Activated naive CD8-positive, alpha-beta T cell treated with anti-CD3 and anti-CD28 coated beads, Interleukin-2, amount 50 U/mL, for 24 hours (primary cell): ENCODE results near the gene VPS37C.
A peak's percentile ranks its signal among the peaks of the same experiment; 100 is the strongest.

ENCODE experiments used
- ATAC-seq: fragments of 150-1000 bp; cut with Tn5 transposase; one replicate; pipeline ENCODE4 v1.10.0; 2021
- DNase-seq: peaks from one replicate; pipeline ENCODE4 v3.0.0; 2021
- H3K27ac Mint-ChIP-seq: one replicate; pipeline ENCODE4 v1.8.0; 2021; ENCODE audit warnings: mild to moderate bottlenecking, mixed read lengths
- H3K27me3 Mint-ChIP-seq: one replicate; pipeline ENCODE4 v1.8.0; 2021; ENCODE audit warnings: mixed read lengths
- H3K36me3 Mint-ChIP-seq: one replicate; pipeline ENCODE4 v1.8.0; 2021; ENCODE audit warnings: low read depth, mixed read lengths
- H3K4me1 Mint-ChIP-seq: one replicate; pipeline ENCODE4 v1.8.0; 2021; ENCODE audit warnings: mixed read lengths
- H3K4me3 Mint-ChIP-seq: one replicate; pipeline ENCODE4 v1.8.0; 2021; ENCODE audit warnings: mild to moderate bottlenecking, moderate library complexity, mixed read lengths
- H3K9me3 Mint-ChIP-seq: one replicate; pipeline ENCODE4 v1.8.0; 2021; ENCODE audit warnings: mixed read lengths

The VPS37C gene

DNA sequence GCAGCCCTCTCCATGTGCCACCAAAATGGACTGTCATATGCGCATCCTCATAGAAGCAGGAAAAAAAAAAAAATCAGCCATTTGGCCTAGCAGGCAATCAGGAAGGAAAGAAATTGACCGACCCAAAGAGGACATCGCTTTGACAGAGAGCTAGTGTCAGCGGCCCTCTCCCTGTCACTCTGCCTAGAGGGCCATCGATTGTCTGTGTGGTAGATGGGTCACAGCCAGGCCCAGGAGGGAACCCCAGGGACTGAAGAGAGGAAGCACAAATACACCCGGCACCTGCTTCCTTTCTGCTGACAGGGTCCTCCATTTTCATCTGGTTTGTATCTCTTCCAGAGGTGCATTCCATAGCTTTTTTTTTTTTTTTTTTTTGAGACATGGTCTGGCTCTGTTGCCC lies 21.8 kb downstream of the VPS37C start:
- Mint-ChIP-seq H3K4me1 (peaks cover 9% of the 10 kb centered on the region), H3K27ac (no peak overlapping the region), H3K4me3 (no peak overlapping the region), H3K27me3 (no peaks in the 10 kb centered on the region), H3K36me3 (peaks cover 9% of the 10 kb centered on the region), H3K9me3 (no peaks in the 10 kb centered on the region)
- ATAC-seq (no peak), DNase-seq (no peak)

DNA sequence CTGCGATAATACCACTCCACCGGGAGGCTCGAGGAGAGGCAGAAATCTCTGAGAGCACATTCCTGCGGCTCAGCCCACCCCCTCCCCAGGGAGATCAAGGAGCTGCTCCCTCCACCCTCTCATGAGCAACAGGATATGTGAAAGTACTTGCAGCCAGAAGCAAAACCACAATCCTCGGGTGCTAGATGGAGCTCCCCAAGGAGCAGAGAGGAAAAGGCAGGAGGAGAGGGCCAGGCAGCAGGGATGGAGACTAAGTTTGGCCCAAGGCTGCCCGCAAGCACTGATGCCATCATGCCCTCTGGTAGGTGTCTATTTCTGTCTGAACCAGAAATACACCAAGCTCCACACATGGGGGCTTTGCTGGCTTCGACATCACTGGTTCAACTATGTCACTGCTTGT lies 22.3 kb downstream of the VPS37C start:
- H3K4me1 Mint-ChIP-seq: peaks cover 9% of the 10 kb centered on the region
- peaks cover 9% of the 10 kb centered on the region for H3K36me3 Mint-ChIP-seq
- H3K27ac Mint-ChIP-seq: no peak overlapping the region
- H3K9me3 Mint-ChIP-seq: no peaks in the 10 kb centered on the region
- no peak overlapping the region for H3K4me3 Mint-ChIP-seq
- no peaks in the 10 kb centered on the region for H3K27me3 Mint-ChIP-seq
- ATAC-seq (no peak), DNase-seq (no peak)

DNA sequence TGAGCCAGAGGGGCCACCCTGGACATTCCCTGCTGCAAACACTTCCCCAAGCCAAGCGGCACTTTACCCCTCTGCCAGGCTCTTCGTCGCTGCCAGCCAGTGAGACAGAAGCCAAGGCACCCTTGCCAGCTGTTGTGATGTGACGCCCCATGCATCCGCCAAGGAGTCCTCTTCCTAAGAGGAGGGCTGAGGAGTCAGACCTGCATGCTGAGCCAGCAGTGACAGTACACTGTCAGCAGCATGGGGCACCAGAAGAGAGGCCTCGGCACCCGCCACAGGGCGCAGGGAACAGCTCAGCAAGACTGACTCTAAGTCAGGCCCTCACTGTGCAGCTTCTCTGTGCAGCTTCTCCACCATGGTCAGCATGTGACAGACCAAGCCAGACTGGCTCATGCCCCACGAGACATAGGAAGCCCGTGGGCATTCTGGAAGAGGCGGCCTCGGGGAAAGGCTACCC lies 26.4 kb downstream of the VPS37C start:
- Mint-ChIP-seq H3K4me1 (peaks cover 11% of the 10 kb centered on the region), H3K9me3 (no peaks in the 10 kb centered on the region), H3K4me3 (no peak overlapping the region), H3K27ac (no peak overlapping the region), H3K36me3 (peaks cover 9% of the 10 kb centered on the region), H3K27me3 (no peaks in the 10 kb centered on the region)
- ATAC-seq (no peak), DNase-seq (no peak)

DNA sequence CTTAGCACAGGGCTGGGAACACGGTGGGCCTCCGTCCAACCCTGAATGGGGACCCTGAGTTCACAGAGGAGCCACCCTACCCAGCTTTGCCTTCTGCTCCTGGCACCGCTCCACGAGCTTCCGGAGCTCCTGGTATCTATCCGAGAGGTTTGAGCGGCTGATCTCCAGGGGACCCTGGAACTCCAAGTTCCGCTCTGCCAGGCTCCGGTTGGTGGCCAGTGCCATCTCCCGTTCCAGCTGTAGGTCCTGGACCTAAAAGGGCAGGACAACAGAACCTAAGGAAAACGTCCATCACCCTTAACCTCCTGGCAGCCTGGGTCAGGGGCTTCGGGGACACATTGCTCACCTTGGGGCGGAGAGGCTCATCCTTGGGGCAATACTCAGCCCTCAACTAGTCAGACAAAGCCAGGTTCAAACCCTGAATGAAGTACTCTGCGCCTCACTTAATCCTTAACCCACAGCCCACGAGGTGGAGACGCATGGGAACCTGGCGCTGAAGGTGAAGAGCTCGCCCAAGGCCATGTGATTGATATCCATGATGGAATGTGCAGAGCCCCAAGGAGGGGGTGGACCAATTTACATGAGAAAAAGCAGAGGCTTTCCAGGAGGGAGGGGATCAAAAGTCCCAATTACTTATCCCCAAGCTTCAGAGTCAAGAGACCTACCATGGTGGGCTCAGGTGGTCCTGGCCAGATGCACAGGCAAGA lies 27.1 kb downstream of the VPS37C start:
- H3K27ac Mint-ChIP-seq: no peak overlapping the region

DNA sequence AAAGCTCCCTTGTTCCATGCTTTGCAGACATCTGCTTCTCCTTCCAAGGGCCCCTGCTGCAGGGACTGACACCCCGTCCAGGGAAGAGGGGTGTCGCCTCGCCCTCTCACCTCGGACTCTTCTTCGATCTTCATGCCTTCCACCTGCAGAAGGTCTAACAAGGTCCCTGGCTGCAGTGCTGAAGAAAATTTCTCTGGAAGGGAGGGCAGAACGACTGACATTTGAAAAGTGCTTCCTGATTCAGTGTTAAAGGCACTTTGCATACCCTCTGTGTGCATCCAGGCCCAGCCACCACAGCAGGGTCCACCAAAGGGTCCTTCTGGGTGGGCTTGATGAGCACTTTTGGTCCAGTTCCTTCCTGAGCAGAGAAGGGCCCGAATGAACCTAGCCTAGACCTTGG lies 28.1 kb downstream of the VPS37C start:
- Mint-ChIP-seq H3K36me3 (peaks cover 8% of the 10 kb centered on the region), H3K4me1 (peaks cover 23% of the 10 kb centered on the region), H3K9me3 (no peaks in the 10 kb centered on the region), H3K27me3 (no peaks in the 10 kb centered on the region), H3K27ac (no peak overlapping the region), H3K4me3 (no peak overlapping the region)
- DNase-seq (no peak), ATAC-seq (no peak)

More for the DNA sequence above, 27.1 kb downstream of the VPS37C start:
- peaks cover 9% of the 10 kb centered on the region for H3K36me3 Mint-ChIP-seq
- peaks cover 17% of the 10 kb centered on the region for H3K4me1 Mint-ChIP-seq
- ATAC-seq (no peak), DNase-seq (no peak)
- no peaks in the 10 kb centered on the region for H3K9me3 Mint-ChIP-seq
- H3K27me3 Mint-ChIP-seq: no peaks in the 10 kb centered on the region
- no peak overlapping the region for H3K4me3 Mint-ChIP-seq

DNA sequence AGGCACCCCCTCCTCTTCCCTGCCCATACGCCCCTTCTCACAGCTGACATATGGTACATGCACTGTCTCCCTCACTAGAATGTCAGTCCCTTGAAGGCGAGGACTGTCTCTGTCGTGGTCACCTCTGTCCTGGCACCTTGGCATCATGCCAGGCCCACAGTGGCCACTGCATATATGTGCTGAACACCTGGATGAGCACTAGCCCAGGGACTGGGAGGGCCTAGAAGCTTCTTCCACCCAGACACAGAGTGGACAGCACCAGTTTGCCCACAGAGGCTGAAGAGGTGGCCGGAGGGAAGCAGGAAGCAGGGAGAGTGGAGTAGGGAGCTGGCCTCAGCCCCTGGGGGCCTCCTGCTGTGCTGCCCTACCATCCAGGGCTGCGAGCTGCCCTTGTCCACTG lies 28.6 kb downstream of the VPS37C start:
- no peak overlapping the region for H3K27ac Mint-ChIP-seq
- ATAC-seq: no peak

DNA sequence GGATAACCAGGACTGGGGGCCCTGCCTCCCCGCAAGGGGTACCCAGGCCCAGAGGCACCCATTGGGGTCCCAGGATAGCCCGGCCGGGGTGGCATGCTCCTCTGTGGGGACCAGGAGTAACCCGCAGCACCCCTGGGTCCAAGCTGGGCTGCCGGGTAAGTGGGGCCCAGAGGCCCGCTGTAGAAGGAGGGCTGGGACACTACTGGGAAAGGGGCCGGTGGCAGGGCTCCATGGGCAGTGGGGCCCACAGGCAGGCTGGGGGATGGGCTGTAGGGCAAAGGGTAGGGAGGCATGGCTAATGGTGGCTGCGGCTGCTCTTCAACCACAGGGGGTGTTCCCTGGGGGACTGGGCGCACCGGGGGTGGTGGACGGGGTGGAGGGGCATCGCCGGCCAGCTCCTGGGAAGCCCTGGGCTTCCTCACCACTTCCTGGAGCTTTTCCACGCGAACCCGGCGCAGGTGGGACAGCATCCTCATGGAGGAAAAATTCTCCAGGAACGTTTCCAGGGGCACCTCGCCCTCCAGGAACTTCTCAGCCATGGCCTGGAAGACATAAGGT lies 29.1 kb downstream of the VPS37C start:
- Mint-ChIP-seq H3K4me1 (peaks cover 21% of the 10 kb centered on the region), H3K27ac (no peak overlapping the region), H3K9me3 (no peaks in the 10 kb centered on the region), H3K27me3 (no peaks in the 10 kb centered on the region), H3K36me3 (peaks cover 10% of the 10 kb centered on the region), H3K4me3 (no peak overlapping the region)
- no peak for DNase-seq
- no peak for ATAC-seq

More for the DNA sequence above, 28.6 kb downstream of the VPS37C start:
- H3K4me1 Mint-ChIP-seq: peaks cover 23% of the 10 kb centered on the region
- no peak for DNase-seq
- no peaks in the 10 kb centered on the region for H3K9me3 Mint-ChIP-seq
- no peaks in the 10 kb centered on the region for H3K27me3 Mint-ChIP-seq
- H3K36me3 Mint-ChIP-seq: peaks cover 9% of the 10 kb centered on the region
- H3K4me3 Mint-ChIP-seq: no peak overlapping the region

DNA sequence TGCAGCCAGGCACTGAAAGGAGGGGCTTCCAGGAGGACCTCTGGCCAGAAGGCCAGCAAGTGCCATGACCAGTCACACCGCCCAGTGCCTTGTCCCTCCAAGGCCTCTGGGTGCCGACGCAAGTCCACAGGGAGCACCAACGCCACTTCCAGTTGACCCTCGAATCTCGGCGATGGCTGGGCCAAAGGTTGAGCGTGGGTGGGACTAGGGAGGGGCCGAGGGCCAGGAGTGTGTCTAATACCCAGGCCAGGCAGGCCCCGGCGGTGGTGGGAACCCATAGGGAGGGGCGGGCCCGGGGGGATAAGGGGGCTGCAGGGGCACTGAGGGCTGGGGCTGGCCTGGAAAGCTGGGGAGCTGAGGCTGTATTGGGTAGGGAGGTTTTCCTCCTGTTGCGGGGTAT lies 29.6 kb downstream of the VPS37C start:
- ATAC-seq (no peak), DNase-seq (no peak)
- Mint-ChIP-seq H3K4me1 (peaks cover 20% of the 10 kb centered on the region), H3K9me3 (no peaks in the 10 kb centered on the region), H3K27ac (no peak overlapping the region), H3K27me3 (no peaks in the 10 kb centered on the region), H3K4me3 (no peak overlapping the region), H3K36me3 (peaks cover 14% of the 10 kb centered on the region)

DNA sequence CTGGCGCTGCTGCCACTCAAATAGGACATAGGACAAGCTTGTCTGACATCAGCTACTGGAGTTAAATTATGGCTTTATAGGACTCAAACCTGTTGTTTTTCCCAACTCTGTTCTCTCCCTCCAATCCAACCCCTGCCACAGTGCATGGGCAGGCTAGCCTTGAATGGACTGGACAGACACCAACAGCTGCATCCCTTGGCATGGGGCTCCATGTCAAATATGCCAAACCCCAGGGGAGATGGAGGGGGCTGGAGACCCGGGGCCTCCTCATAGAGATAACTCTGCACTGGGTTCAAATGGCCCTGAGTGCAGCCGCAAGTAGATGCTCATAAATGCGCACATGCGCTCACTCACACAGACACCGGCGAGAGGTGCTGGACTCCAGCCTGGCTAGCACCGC lies 30.0 kb downstream of the VPS37C start:
- Mint-ChIP-seq H3K4me1 (peaks cover 20% of the 10 kb centered on the region), H3K9me3 (no peaks in the 10 kb centered on the region), H3K27me3 (no peaks in the 10 kb centered on the region), H3K27ac (no peak overlapping the region), H3K4me3 (no peak overlapping the region), H3K36me3 (peaks cover 17% of the 10 kb centered on the region)
- no peak for ATAC-seq
- no peak for DNase-seq

DNA sequence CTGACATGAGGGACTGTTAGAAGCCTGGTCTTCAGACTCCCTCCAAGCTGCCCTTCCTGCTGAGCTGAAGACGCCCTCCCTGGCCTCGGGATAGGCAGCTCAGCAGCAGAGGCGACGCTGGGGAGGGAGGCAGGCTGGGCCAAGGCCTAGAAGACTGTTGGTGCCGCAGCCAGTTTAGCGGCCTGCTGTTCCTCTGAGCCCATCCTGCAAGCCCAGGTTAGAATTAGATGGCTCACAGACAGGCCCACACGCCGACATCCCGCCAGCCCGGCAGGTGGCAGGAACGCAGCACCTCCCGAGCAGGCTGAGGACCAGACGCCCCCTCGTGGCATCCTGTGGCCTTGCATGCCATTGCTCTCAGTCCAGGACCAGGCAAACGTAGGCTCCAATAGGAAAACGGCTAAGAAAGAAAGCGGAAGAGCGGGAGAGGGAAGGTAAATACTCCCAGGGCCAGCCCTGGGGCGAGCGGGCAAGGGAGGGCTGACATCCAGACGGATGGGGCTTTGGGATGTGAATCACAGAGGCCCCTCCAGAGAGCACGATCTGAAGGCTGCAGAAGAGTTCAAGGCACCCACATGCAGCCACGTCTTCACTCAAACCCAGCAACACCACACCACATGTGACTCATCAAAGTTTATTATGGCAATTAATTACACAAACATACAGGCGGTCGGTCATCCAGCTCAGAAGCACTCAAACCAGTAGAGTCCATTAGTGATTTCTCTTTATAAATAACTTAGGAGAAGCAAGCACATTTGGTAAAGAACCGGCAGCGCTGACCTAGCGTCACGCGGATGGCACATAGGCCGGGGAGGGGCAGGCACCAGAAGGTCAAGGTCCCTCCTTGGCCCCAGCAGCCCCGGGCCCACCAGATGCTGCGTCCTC lies 31.3 kb downstream of the VPS37C start:
- DNase-seq: peak; percentile 92
- no peaks in the 10 kb centered on the region for H3K9me3 Mint-ChIP-seq
- no peaks in the 10 kb centered on the region for H3K27me3 Mint-ChIP-seq
- ATAC-seq: peak; percentile 90
- peak overlapping the region; percentile 60 for H3K4me3 Mint-ChIP-seq
- peaks cover 20% of the 10 kb centered on the region for H3K4me1 Mint-ChIP-seq
- peak overlapping the region; percentile 53 for H3K27ac Mint-ChIP-seq
- peaks cover 23% of the 10 kb centered on the region for H3K36me3 Mint-ChIP-seq

DNA sequence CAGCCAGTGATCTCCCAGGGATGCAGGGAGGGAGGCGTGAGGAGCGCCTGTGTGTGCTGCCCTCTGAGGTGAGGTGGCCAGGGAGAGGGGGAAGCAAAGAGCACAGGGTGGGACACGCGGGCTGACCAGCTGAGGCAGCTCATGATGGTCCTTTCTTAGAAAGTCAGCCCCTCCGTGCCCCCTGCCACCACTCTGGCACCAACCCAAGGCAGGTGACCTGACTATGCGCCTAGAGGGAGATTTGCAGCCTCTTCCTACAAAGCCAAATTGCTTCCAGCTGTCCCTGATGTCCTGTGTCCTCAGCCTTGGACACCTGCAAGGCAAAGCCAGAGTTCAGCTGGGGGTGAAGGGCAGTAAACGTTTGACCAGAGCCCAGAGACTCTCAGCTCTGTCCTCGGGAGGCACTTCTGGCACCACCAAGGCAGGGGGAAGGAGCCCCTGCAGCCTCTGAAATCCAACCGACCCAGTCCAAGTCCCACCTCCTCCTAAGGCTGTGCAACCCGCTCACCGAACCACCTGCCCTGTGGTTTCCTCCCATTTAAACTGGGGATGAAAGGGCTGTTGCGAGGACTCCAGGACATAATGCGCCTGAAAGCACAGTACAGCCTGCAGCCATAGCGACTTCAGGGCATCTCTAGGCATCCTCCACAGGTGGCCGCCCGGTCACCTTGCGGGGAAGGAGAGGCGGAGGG lies 32.1 kb downstream of the VPS37C start:
- no peak overlapping the region for H3K27ac Mint-ChIP-seq
- ATAC-seq (peak; percentile 1), DNase-seq (no peak)
- no peak overlapping the region for H3K4me3 Mint-ChIP-seq
- H3K9me3 Mint-ChIP-seq: no peaks in the 10 kb centered on the region
- H3K27me3 Mint-ChIP-seq: no peaks in the 10 kb centered on the region
- H3K36me3 Mint-ChIP-seq: peaks cover 30% of the 10 kb centered on the region
- peaks cover 20% of the 10 kb centered on the region for H3K4me1 Mint-ChIP-seq

DNA sequence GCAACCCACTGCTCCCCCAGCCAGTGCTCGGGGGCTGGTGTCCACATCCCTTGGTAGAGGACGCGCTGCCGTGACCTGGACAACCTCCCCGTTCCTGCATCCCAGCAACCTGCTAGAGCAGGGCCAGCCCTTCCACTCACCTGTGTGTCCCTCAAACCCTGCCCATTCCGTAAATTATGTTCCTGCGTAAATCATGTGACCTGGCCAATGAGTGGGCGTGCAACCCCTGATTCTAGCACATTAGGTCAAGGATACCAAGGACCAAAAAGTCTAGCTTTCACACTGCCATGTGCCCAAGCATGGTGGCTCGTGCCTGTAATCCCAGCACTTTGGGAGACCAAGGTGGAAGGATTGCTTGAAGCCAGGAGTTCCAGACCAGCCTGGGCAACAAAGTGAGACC lies 33.2 kb downstream of the VPS37C start:
- Mint-ChIP-seq H3K9me3 (no peaks in the 10 kb centered on the region), H3K4me3 (no peak overlapping the region), H3K36me3 (peaks cover 35% of the 10 kb centered on the region), H3K27me3 (no peaks in the 10 kb centered on the region), H3K4me1 (peaks cover 20% of the 10 kb centered on the region), H3K27ac (no peak overlapping the region)
- no peak for ATAC-seq
- DNase-seq: no peak

DNA sequence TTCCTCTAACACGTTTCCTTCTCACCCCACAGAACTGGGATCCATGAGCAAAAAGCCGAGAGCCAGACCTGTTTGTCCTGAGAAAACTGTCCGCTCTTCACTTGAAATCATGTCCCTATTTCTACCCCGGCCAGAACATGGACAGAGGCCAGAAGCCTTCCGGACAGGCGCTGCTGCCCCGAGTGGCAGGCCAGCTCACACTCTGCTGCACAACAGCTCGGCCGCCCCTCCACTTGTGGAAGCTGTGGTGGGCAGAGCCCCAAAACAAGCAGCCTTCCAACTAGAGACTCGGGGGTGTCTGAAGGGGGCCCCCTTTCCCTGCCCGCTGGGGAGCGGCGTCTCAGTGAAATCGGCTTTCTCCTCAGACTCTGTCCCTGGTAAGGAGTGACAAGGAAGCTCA lies 35.0 kb downstream of the VPS37C start:
- no peak for ATAC-seq
- no peaks in the 10 kb centered on the region for H3K27me3 Mint-ChIP-seq
- H3K4me3 Mint-ChIP-seq: no peak overlapping the region
- no peak overlapping the region for H3K27ac Mint-ChIP-seq
- no peak for DNase-seq
- peaks cover 42% of the 10 kb centered on the region for H3K36me3 Mint-ChIP-seq
- H3K9me3 Mint-ChIP-seq: no peaks in the 10 kb centered on the region
- peaks cover 26% of the 10 kb centered on the region for H3K4me1 Mint-ChIP-seq

DNA sequence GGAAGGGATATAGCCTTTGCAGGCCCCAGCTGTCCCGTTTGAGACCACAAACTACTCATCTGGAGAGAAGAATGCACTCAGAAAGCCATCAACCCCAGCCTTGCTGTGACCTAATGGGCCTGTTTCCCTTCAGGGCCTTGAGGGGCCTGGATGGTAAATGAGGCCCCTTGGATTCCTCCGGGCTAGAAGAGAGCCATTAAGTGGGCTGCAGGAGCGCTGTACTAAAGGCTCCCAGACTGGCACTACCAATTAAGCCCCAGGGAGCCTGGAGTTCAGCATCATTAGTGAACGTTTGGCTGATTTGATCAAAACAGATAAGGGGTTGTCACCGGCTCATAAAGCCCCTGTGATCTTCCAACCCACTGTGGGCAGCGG lies 35.9 kb downstream of the VPS37C start:
- no peaks in the 10 kb centered on the region for H3K9me3 Mint-ChIP-seq
- peaks cover 48% of the 10 kb centered on the region for H3K36me3 Mint-ChIP-seq
- H3K27ac Mint-ChIP-seq: no peak overlapping the region
- H3K4me3 Mint-ChIP-seq: no peak overlapping the region
- ATAC-seq (no peak), DNase-seq (no peak)
- no peaks in the 10 kb centered on the region for H3K27me3 Mint-ChIP-seq
- peaks cover 35% of the 10 kb centered on the region for H3K4me1 Mint-ChIP-seq
